HFF-Myc (cell line): ENCODE data around the gene HPCAL1.

Source experiments
- DNase-seq: peaks from one replicate; pipeline ENCODE4 v3.0.0-alpha.2; 2011; ENCODE audit warnings: low read depth; ENCODE audit errors: extremely low read depth
- H3K4me3 ChIP-seq: replicated peaks from 2 replicates; pipeline ENCODE4 v1.5.1; 2011; ENCODE audit warnings: low read depth, mild to moderate bottlenecking, control low read depth, low read length
- CTCF ChIP-seq: IDR thresholded peaks from 2 replicates; pipeline ENCODE4 v1.5.1; 2012; ENCODE audit warnings: mild to moderate bottlenecking, low read depth, low read length, control low read depth; ENCODE audit errors: missing control alignments

The HPCAL1 gene

GRCh38 chr2:10279472-10279870, 23.2 kb upstream of the HPCAL1 start:
- no peak for DNase-seq
- no peak for TF ChIP-seq CTCF
- no peak overlapping the region for H3K4me3 ChIP-seq

- TF ChIP-seq CTCF, result no peak
- DNase-seq, result no peak
- no peak overlapping the region for H3K4me3 ChIP-seq
Observed at GRCh38 chr2:10279946-10280463, 22.7 kb upstream of the HPCAL1 start.

- DNase-seq, result no peak
- H3K4me3 ChIP-seq, result no peak overlapping the region
- no peak for TF ChIP-seq CTCF
Observed at GRCh38 chr2:10281891-10282290, 20.8 kb upstream of the HPCAL1 start.

GRCh38 chr2:10282611-10283105, 20.0 kb upstream of the HPCAL1 start:
- no peak overlapping the region for H3K4me3 ChIP-seq
- TF ChIP-seq CTCF, result no peak
- DNase-seq, result no peak

GRCh38 chr2:10283106-10284062, 19.3 kb upstream of the HPCAL1 start:
- DNase-seq, result peak; percentile 78
- no peak overlapping the region for H3K4me3 ChIP-seq
- no peak for TF ChIP-seq CTCF

- TF ChIP-seq CTCF, result no peak
- H3K4me3 ChIP-seq, result no peak overlapping the region
- DNase-seq, result no peak
Observed at GRCh38 chr2:10284108-10284870, 18.4 kb upstream of the HPCAL1 start.
